Measurements from ENCODE around the gene TLX2. TPM values are rescaled to one million over a fixed set of nuclear protein-coding genes. Genes with fewer than 3 reads are reported as not detected.
A peak's percentile ranks its signal among the peaks of the same experiment; 100 is the strongest.
"Not testable (repeated sequence)": the region's sequence is repeated elsewhere in the genome, so short reads cannot be mapped to it uniquely, and the experiment has no call there.

TLX2 gene
- total RNA-seq = not detected in 2 replicates

DNA sequence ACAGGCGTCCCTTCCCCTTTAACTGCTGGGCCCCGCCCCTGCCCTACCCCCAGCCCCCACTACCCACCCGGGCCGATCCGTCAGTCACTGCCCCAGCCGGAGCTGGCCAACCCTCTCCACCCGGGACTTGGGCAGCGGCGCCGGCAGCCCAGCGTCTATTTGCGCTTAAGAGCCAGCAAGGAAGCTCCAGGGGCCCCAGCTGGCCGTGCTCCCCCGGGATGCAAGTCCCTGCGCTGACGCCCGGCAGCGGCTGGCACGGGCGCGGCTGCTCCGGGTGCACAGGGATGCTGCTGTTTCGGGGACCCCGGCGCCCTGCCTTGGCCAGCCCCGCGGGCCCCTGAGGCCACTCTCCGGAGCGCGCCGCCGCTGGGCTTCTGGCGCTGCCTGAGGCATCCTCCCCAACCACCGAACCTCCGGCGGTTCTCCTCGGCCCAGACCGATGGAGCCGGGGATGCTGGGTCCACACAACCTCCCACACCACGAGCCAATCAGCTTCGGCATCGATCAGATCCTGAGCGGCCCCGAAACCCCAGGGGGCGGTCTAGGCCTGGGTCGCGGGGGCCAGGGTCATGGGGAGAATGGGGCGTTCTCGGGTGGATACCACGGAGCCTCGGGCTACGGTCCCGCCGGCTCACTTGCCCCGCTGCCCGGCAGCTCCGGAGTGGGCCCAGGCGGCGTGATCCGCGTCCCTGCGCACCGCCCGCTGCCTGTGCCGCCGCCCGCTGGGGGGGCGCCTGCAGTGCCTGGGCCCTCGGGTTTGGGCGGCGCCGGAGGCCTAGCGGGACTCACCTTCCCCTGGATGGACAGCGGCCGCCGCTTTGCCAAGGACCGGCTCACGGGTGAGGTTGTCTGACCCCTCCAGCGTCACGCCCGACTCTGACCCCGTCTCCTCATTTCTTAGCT is at the start of gene TLX2:
Gene TLX2 (plus strand): TSS at position 83 of the 903 bp plus-strand sequence. CDS start 357 bp downstream, at position 440.
- TF ChIP-seq, protein P1, sequence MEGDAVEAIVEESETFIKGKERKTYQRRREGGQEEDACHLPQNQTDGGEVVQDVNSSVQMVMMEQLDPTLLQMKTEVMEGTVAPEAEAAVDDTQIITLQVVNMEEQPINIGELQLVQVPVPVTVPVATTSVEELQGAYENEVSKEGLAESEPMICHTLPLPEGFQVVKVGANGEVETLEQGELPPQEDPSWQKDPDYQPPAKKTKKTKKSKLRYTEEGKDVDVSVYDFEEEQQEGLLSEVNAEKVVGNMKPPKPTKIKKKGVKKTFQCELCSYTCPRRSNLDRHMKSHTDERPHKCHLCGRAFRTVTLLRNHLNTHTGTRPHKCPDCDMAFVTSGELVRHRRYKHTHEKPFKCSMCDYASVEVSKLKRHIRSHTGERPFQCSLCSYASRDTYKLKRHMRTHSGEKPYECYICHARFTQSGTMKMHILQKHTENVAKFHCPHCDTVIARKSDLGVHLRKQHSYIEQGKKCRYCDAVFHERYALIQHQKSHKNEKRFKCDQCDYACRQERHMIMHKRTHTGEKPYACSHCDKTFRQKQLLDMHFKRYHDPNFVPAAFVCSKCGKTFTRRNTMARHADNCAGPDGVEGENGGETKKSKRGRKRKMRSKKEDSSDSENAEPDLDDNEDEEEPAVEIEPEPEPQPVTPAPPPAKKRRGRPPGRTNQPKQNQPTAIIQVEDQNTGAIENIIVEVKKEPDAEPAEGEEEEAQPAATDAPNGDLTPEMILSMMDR (IDR thresholded peaks at IDR 0.05; ENCODE audit: insufficient read depth, low read depth, low read length) = no peak
- no peak for DNase-seq (ENCODE audit: low read depth)
- no peak within 1 kb of the TSS for H3K4me3 ChIP-seq (ENCODE audit: low read depth, low read length)

DNA sequence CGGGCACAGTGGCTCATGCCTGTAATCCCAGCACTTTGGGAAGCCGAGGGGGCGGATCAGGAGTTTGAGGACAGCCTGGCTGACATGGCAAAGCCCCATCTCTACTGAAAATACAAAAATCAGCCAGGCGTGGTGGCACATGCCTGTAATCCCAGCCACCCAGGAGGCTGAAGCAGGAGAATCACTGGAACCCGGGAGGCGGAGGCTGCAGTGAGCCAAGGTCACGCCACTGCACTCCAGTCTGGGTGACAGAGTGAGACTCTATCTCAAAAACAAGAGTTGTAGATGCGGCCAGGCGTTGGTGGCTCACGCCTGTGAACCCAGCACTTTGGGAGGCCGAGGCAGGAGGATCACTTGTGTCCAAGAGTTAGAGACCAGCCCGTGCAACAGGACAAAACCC is 43.5 kb upstream of the TLX2 start:
- not testable (repeated sequence) for DNase-seq (ENCODE audit: low read depth); H3K4me3 ChIP-seq (ENCODE audit: low read depth, low read length)

DNA sequence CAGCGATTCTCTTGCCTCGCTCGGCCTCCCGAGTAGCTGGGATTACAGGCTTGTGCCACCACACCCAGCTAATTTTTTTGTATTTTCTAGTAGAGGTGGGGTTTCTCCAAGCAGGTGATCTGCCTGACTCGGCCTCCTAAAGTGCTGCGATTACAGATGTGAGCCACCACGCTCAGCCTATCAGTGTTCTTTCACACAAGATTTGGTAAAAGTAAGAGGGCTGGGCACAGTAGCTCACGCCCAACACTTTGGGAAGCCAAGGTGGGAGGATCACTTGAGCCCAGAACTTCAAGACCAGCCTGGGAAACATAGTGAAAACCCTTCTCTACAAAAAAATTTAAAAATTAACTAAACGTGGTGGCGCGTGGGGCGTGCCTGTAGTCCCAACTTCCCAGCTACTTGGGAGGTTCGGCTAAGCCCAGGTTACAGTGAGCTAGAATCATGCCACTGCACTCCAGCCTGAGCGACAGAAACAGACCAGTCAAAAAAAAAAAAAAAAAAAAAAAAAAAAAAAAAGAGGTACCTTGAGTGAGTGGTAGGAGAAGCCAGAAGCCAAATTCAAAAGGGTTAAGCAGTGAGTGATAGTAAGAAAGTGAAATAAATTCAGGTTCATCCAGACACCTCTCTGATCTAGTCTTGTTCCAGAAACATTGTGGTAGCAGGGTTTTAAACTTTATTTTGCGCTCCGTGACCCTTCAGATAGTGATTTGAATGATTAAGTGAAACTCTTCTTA is 42.8 kb upstream of the TLX2 start:
- no peak for DNase-seq (ENCODE audit: low read depth)
- H3K4me3 ChIP-seq (ENCODE audit: low read depth, low read length) = peak overlapping the region; percentile 68

DNA sequence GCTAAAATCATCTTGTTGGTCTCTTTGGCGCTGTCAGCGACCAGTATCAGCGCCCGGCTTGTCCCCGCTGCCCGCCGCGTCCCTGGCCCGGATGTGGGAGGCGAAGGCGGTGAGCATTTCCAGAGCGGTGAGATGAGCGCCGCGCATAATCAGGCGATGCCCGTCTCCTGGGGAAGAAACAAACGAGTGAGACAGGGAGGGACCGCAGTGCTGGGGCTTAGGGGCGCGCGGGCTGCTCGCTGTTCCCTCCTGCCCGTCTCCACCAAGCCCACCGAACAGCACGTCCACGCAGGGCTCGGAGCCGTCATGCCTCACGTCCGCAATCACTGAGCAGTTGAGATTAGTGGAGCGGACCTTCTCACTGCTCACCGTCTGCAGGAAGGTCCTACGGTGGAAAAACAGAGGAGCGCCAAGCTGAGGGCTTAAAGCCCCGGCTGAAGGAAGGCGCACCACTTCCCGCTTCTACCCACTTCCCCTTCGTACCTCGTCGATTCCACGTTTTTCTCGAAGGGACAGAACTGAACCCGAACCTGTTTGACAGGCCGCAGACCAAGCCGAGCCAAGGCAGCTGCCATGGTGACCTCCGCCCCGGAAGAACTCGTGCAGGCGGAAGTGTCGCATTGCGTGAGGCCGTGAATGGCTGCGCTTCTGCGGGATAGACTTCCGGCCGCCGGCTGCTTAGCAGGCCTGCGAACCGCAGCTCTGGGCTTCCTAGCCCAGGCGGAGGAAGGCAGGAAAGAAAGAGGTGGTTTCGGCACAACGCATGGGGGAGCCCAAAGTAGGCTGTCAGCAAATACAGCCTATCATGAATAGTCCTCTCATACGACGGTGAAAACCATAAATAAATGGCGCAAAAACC is 41.9 kb upstream of the TLX2 start, which contains the start of gene MRPL53:
Gene MRPL53 (minus strand): TSS at position 595 of the 859 bp plus-strand sequence. CDS start 20 bp downstream, at position 575.
- H3K4me3 ChIP-seq (ENCODE audit: low read depth, low read length) = peak within 1 kb of the TSS; percentile 68
- DNase-seq (ENCODE audit: low read depth) = peak; percentile 94
- TF ChIP-seq, protein P1 (IDR thresholded peaks at IDR 0.05; ENCODE audit: insufficient read depth, low read depth, low read length) = no peak

More for the DNA sequence above, 42.8 kb upstream of the TLX2 start:
- TF ChIP-seq, protein P1 (IDR thresholded peaks at IDR 0.05; ENCODE audit: insufficient read depth, low read depth, low read length) = no peak

DNA sequence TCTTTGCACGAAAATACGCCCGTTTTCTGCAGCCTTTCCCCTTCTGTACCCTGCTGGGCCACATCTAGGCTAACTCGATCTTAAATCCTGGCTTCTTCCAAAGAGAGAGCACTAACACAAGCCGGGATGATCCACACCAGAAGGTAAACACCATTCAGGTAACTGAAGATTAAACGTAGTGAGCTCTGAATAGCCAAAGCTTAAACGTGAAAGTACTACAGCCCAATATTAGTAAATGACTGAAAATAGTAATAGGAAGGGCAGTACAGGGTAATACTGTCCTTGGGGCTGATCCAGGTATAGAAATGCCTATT is 41.3 kb upstream of the TLX2 start:
- DNase-seq (ENCODE audit: low read depth) = no peak
- H3K4me3 ChIP-seq (ENCODE audit: low read depth, low read length) = peak overlapping the region; percentile 68
- TF ChIP-seq, protein P1 (IDR thresholded peaks at IDR 0.05; ENCODE audit: insufficient read depth, low read depth, low read length) = no peak

DNA sequence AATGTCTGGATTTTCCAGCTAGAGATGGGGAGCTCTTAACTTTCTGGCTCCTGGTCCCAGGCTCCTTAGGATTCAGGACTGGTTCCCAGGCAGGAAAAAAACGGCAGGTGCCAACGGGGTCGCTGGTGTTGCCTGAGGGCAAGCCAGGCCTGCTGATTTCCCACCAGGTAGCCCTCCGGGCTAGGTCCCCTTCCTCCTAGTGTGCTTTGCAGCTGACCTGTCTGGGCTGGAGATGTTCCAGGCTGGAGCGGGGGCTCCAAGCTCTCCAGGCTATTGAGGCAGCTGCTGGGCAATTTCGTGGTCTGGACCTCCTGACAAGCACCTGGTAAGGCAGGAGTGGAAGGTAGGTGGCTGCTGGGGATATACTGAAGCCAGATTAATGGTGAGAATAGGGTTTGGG is 39.8 kb upstream of the TLX2 start:
- H3K4me3 ChIP-seq (ENCODE audit: low read depth, low read length) = no peak overlapping the region
- no peak for DNase-seq (ENCODE audit: low read depth)
- TF ChIP-seq, protein P1 (IDR thresholded peaks at IDR 0.05; ENCODE audit: insufficient read depth, low read depth, low read length) = no peak

All from fibroblast of villous mesenchyme (primary cell).